Measurements from ENCODE around the gene PHTF1.

DNA sequence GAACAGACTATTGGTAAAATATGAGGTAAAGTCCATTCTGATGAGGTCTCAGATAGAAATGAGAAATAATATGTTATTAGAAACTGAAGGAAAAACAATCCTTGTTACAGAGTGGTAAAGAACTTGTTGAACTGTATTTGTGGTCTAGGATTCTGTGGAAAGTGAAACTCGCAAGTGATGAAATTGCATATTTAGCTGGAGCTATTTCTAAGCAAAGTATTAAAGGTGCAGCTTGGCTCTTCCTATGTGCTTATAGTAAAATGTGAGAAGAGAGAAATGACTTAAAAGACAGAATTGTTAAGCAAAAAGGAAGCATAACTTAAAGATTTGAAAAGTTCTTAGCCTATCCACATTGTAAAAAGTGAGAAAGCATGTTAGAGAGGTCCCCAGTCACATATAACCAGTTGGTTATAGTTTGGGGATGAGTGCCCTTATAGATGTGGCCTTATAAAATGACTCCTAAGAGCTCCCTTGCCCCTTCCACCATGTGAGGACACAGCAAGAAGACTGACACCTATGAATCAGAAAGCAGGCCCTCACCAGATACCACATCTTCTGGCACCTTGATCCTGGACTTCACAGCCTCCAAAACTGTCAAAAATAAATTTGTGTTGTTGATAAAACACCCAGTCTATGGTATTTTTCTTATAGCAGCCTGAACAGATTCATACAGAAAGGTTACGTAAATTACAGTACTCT is 24.8 kb downstream of the PHTF1 start:
- TF ChIP-seq, protein P1, sequence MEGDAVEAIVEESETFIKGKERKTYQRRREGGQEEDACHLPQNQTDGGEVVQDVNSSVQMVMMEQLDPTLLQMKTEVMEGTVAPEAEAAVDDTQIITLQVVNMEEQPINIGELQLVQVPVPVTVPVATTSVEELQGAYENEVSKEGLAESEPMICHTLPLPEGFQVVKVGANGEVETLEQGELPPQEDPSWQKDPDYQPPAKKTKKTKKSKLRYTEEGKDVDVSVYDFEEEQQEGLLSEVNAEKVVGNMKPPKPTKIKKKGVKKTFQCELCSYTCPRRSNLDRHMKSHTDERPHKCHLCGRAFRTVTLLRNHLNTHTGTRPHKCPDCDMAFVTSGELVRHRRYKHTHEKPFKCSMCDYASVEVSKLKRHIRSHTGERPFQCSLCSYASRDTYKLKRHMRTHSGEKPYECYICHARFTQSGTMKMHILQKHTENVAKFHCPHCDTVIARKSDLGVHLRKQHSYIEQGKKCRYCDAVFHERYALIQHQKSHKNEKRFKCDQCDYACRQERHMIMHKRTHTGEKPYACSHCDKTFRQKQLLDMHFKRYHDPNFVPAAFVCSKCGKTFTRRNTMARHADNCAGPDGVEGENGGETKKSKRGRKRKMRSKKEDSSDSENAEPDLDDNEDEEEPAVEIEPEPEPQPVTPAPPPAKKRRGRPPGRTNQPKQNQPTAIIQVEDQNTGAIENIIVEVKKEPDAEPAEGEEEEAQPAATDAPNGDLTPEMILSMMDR (conservative IDR thresholded peaks at IDR 0.05) = no peak
- TF ChIP-seq EZH2 (IDR thresholded peaks at IDR 0.05; ENCODE audit: low read depth) = no peak
